Endodermal cell (in vitro differentiated cells): Measurements from ENCODE around the gene TMEM151A. TPM values are rescaled to one million over a fixed set of nuclear protein-coding genes. Genes with fewer than 3 reads are reported as not detected.
A peak's percentile ranks its signal among the peaks of the same experiment; 100 is the strongest.

ENCODE experiments used
- DNase-seq: peaks from one replicate; pipeline ENCODE4 v3.0.0-alpha.2; 2017
- H3K27ac ChIP-seq: 2 replicates; pipeline ENCODE4 v1.5.1; 2013; ENCODE audit warnings: mild to moderate bottlenecking, low read depth, low read length, moderate library complexity
- H3K27me3 ChIP-seq: 2 replicates; pipeline ENCODE4 v1.6.1; 2013; ENCODE audit warnings: mild to moderate bottlenecking, low read length, moderate library complexity; ENCODE audit not compliant: insufficient read depth, control insufficient read depth, poor library complexity, severe bottlenecking
- H3K36me3 ChIP-seq: 2 replicates; pipeline ENCODE4 v1.7.0; 2013; ENCODE audit warnings: mild to moderate bottlenecking, low read length, moderate library complexity; ENCODE audit not compliant: control insufficient read depth, insufficient read depth
- H3K4me1 ChIP-seq: one replicate; pipeline ENCODE4 v1.7.0; 2013; ENCODE audit warnings: low read length; ENCODE audit not compliant: control insufficient read depth, insufficient read depth
- H3K4me3 ChIP-seq: 2 replicates; pipeline ENCODE4 v1.5.1; 2013; ENCODE audit warnings: mild to moderate bottlenecking, low read length, moderate library complexity
- H3K9ac ChIP-seq: 2 replicates; pipeline ENCODE4 v1.6.1; 2013; ENCODE audit warnings: mild to moderate bottlenecking, low read length, moderate library complexity; ENCODE audit not compliant: poor library complexity, severe bottlenecking; ENCODE audit errors: extremely low read depth
- H3K9me3 ChIP-seq: 2 replicates; pipeline ENCODE4 v1.6.1; 2013; ENCODE audit warnings: mild to moderate bottlenecking, low read length, moderate library complexity; ENCODE audit not compliant: control insufficient read depth
- H3K27ac Mint-ChIP-seq: 2 replicates; pipeline ENCODE4 v1.8.0; 2020; ENCODE audit warnings: mixed read lengths
- H3K27me3 Mint-ChIP-seq: 2 replicates; pipeline ENCODE4 v1.8.0; 2021; ENCODE audit warnings: mild to moderate bottlenecking, mixed read lengths; ENCODE audit not compliant: insufficient read depth
- H3K36me3 Mint-ChIP-seq: 2 replicates; pipeline ENCODE4 v1.8.0; 2020; ENCODE audit warnings: low read depth, mixed read lengths
- H3K4me1 Mint-ChIP-seq: 2 replicates; pipeline ENCODE4 v1.8.0; 2020; ENCODE audit warnings: mixed read lengths
- H3K4me3 Mint-ChIP-seq: 2 replicates; pipeline ENCODE4 v1.8.0; 2020; ENCODE audit warnings: mild to moderate bottlenecking, moderate library complexity, mixed read lengths
- H3K9me3 Mint-ChIP-seq: 2 replicates; pipeline ENCODE4 v1.8.0; 2020; ENCODE audit warnings: mild to moderate bottlenecking, mixed read lengths
- WGBS, 2 experiments: methylation state at CpG; one replicate each; pipeline versions ENCODE4 v1.1.5 to v1.1.7; 2013; ENCODE audit warnings: missing lambda C conversion rate in 2 of 2, mixed read lengths in 1 of 2; ENCODE audit not compliant: insufficient coverage in 1 of 2, insufficient read length in 1 of 2; 5-methylcytosine and 5-hydroxymethylcytosine counted together
- long read RNA-seq, 4 experiments: library from polyadenylated mRNA in 2 of 4; library from RNA in 1 of 4; library from capped mRNA in 1 of 4; stranded (forward) in 3 of 4; unstranded in 1 of 4; transcript quantifications; one replicate each; pipeline ENCODE4 v2.0.0, GENCODE V29; 2020 to 2021; ENCODE audit warnings: inconsistent platforms in 1 of 4
- polyA plus RNA-seq, 2 experiments: library from polyadenylated mRNA; stranded (reverse); fragments of 50-300 nt; gene quantifications; one replicate each; pipeline ENCODE4 v1.2.3, GENCODE V29; 2013
- total RNA-seq, 2 donors: library from RNA; stranded (reverse); fragmentation: NEBNext Ultra II Directional in 1 of 2; extraction: Animal tissue kit (Norgen Biotek cat#: 25700) in 1 of 2; gene quantifications; 2 replicates in 1 of 2; 3 replicates in 1 of 2; pipeline ENCODE4 v1.2.1, GENCODE V29; 2021
- TF ChIP-seq, protein P1 (sequence below): fragments of 200-600 bp; sonication (generic); conservative IDR thresholded peaks from 2 replicates; pipeline ENCODE4 v1.5.0; 2021; ENCODE audit warnings: antibody characterized with exemption, mild to moderate bottlenecking

The TMEM151A gene
- under 1 TPM in 1 of 2 donors, not detected in 1; 0.20 TPM for total RNA-seq
- polyA plus RNA-seq (2013, experiment 1 of 2) = 0.50 TPM
- polyA plus RNA-seq (2013, experiment 2 of 2) = 0.41 TPM
- long read RNA-seq, experiment 1 = 0 reads
- long read RNA-seq, experiment 2 = 0 reads
- long read RNA-seq, experiment 3 = 0 reads
- long read RNA-seq, experiment 4 = 0 reads

DNA sequence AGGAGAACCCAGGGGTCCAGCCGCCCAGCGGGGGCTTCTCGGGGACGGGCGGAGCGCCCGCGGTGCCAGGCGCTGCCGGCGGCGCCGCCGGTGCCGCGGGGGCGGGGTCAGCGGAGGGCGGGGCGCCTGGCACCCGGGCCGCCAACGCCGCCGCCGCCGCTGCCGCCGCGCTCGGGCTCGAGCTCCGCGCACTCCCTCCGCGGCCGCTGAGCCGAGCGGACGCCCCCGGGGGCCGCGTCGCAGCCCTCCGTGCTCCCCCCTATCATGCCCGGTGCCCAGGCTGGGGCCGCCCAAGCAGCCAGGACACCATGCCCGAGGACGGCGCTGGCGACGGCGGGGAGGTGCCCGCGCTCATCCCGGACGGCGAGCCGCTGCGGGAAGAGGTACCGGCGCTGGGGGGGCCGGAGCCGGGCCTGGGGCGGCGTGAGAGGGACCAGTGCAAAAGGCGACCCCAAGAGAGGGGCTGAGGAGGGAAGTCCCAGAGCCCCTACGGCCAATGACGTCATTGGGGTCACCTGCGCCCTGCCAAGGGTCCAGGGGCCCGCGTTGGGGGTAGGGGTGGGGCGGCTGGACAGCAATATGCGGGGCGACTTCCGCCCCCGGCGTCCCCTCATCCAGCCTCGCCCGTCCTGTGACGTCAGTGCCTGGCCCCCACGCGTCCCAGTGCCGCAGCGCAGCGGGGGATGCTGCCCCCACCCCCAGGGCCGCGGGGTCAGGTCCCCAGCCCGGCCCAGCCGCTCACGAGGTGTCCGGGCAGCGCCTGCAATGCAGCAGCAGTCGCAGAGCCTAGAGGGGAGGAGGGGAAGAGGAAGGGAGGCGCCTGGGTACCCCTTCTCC is at the start of gene TMEM151A:
TSS of gene TMEM151A (plus strand) at position 189 of the 837 bp plus-strand sequence. CDS start at position 309, 120 bp downstream.
- Mint-ChIP-seq H3K36me3 (no peaks in the 10 kb centered on the region), H3K9me3 (no peaks in the 10 kb centered on the region), H3K4me1 (peaks cover 6% of the 10 kb centered on the region), H3K27ac (no peak within 1 kb of the TSS), H3K27me3 (peaks cover 51% of the 10 kb centered on the region), H3K4me3 (peak within 1 kb of the TSS; percentile 22)
- H3K9ac ChIP-seq = no peak within 1 kb of the TSS
- H3K36me3 ChIP-seq = peaks cover 4% of the 10 kb centered on the region
- 5 to 6% methylated on average over 29 to 95 of the region's 95 CpGs for WGBS, 2 experiments
- no peaks in the 10 kb centered on the region for H3K4me1 ChIP-seq
- peak within 1 kb of the TSS; percentile 47 for H3K4me3 ChIP-seq
- H3K27me3 ChIP-seq = peaks cover 46% of the 10 kb centered on the region
- no peak within 1 kb of the TSS for H3K27ac ChIP-seq
- no peaks in the 10 kb centered on the region for H3K9me3 ChIP-seq
- peak; percentile 55 for DNase-seq
- TF ChIP-seq, protein P1, sequence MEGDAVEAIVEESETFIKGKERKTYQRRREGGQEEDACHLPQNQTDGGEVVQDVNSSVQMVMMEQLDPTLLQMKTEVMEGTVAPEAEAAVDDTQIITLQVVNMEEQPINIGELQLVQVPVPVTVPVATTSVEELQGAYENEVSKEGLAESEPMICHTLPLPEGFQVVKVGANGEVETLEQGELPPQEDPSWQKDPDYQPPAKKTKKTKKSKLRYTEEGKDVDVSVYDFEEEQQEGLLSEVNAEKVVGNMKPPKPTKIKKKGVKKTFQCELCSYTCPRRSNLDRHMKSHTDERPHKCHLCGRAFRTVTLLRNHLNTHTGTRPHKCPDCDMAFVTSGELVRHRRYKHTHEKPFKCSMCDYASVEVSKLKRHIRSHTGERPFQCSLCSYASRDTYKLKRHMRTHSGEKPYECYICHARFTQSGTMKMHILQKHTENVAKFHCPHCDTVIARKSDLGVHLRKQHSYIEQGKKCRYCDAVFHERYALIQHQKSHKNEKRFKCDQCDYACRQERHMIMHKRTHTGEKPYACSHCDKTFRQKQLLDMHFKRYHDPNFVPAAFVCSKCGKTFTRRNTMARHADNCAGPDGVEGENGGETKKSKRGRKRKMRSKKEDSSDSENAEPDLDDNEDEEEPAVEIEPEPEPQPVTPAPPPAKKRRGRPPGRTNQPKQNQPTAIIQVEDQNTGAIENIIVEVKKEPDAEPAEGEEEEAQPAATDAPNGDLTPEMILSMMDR = no peak

DNA sequence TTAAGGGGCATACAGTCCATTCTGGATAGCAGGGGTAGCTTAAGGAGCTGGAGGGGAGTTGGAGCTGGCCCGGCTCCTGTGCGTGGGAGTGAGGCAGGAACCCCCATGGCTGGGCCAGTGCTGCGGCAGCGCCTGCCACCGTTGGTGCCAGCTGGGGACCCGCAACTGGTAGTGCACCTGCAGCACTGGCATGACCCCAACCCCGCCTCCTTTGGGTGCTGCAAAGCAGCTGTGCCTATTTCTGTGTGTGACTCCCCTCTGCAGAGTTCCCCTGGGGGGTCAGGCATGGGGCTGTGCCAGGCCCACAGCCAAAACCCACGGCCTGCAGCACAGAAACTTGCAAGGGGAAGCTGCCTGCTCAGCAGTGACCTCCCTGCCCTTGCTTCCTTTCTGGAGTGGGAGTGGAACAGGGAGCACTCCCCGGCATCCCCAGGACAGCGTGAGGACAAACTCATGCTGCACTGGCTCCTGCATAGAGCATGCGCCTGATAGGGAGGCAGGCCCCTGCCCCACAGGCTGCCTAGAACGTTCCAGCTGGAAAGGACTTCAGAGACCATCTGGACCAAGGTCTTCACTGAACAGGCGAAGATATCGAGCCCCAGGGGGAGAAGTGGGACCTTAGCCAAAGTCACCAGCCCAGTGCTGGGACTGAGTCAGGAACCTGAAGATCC is 49.5 kb upstream of the TMEM151A start:
- Histone ChIP-seq H3K9ac (no peak overlapping the region), H3K27ac (no peak overlapping the region), H3K36me3 (peaks cover 38% of the 10 kb centered on the region), H3K27me3 (no peaks in the 10 kb centered on the region), H3K4me3 (no peak overlapping the region), H3K9me3 (no peaks in the 10 kb centered on the region), H3K4me1 (no peaks in the 10 kb centered on the region)
- 92 to 100% methylated on average over 12 to 14 of the region's 14 CpGs for WGBS, 2 experiments
- TF ChIP-seq, protein P1 = no peak
- no peaks in the 10 kb centered on the region for H3K4me1 Mint-ChIP-seq
- DNase-seq = no peak
- H3K27ac Mint-ChIP-seq = no peak overlapping the region
- no peaks in the 10 kb centered on the region for H3K27me3 Mint-ChIP-seq
- H3K9me3 Mint-ChIP-seq = no peaks in the 10 kb centered on the region
- H3K4me3 Mint-ChIP-seq = no peak overlapping the region
- peaks cover 39% of the 10 kb centered on the region for H3K36me3 Mint-ChIP-seq

DNA sequence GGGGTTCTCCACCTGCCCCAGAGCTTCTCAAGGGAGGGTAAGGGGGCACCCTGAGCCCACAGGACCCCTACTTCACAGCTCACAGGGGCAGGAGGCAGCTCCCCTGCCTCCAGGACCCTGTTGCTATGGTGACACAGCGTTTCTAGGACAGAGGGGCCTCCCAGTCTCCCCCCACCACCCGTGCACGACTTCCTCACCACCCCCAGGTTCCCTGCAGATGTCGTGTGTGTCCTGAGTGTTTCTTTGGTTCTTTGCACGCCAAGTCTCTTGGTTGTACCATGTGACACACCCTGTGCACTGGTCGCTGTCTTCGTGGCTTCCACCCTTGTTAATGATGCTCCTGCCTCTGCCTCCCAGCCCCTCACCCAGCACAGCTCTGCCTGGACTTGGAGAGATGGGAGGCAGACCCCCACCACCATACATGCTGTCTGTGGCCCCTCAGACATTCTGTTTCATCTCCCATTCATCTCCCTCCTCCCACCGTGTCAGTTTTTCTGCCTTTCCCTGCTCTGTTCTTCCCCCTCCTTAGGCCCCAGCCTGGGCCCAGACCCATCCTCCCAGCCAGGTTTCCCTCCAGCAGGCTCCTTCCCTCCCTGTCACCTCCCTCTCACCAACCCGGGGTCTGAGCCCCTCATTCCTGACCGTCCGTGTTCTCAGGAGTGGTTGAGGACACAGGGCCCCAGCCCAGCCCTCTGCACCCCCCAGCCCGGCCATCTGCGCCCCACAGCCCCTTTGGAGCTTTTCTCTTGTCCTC is 47.7 kb upstream of the TMEM151A start:
- DNase-seq = no peak
- Histone ChIP-seq H3K9ac (no peak overlapping the region), H3K9me3 (no peaks in the 10 kb centered on the region), H3K27me3 (no peaks in the 10 kb centered on the region), H3K27ac (no peak overlapping the region), H3K4me3 (no peak overlapping the region), H3K36me3 (peaks cover 40% of the 10 kb centered on the region), H3K4me1 (no peaks in the 10 kb centered on the region)
- H3K4me3 Mint-ChIP-seq = no peak overlapping the region
- no peaks in the 10 kb centered on the region for H3K9me3 Mint-ChIP-seq
- no peaks in the 10 kb centered on the region for H3K4me1 Mint-ChIP-seq
- no peaks in the 10 kb centered on the region for H3K27me3 Mint-ChIP-seq
- no peak overlapping the region for H3K27ac Mint-ChIP-seq
- peaks cover 40% of the 10 kb centered on the region for H3K36me3 Mint-ChIP-seq
- 92 to 93% methylated on average over 11 to 13 of the region's 13 CpGs for WGBS, 2 experiments
- TF ChIP-seq, protein P1 = no peak
